HS-27A (cell line): ENCODE measurements around the gene THOC1.

ENCODE experiments used
- DNase-seq: peaks from one replicate; pipeline ENCODE4 v3.0.0-alpha.2; 2012; ENCODE audit warnings: low read depth, missing footprints

Gene THOC1

GRCh38 chr18:213505-213904, 54.3 kb downstream of the THOC1 start:
- no peak for DNase-seq

DNA sequence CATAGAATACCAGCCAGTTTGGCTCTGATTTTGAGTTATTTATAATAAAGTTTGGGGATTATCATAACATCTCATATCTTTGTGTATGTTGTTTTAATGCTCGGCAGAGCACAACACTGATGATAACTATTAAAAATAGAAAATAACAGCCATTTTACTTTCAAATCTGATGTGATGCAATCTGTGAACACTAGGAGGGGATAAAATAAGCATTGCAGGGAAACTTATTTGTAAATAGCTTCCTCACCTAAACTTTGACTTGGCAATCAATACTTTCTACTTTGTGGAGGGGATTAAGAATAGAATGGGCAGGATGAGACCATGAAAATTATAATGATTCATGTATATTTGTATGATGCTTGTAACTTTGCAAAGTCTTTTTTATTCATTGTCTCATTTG, 55.1 kb downstream of the THOC1 start:
- no peak for DNase-seq

- no peak for DNase-seq
These were observed 56.3 kb downstream of the THOC1 start for GRCh38 chr18:211582-211981.

DNA sequence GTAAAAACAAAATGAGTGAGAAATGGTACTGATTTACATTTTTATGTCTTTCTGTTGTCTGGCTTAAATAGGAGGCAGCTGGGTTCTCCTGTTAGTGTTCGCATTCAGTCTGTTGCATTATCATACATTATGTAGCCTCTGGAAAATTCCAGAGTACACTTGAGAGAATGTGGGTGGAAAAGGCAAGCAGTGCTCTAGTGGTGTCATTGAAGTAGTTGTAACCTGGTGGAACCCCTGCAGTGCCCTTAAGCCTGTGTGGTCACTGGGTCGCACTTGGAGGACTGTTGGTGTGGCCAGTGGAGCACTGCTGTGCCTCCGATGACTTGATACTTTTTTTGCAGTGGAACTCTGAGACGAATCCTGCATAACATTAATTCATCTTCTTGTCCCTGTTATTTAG, 57.1 kb downstream of the THOC1 start:
- no peak for DNase-seq

DNA sequence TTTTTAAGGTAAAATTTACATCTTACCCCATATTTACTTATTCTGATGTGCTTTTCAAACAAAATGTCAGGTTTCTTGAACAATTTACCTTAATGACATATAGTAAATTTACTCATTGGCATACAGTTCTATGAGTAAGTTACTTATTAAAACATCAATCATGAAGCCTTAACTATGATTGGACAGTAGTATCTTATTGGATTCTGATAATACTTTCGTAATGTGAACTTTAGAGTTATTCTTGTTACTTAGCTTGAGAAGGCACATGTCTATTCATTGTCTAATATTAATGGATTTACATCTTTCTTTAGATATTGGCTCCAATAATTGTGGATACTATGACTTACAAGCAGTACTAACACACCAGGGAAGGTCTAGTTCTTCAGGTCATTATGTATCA, 57.8 kb downstream of the THOC1 start:
- DNase-seq, result no peak

- DNase-seq, result no peak
These were observed 68.1 kb downstream of the THOC1 start for GRCh38 chr18:199768-200167.

DNA sequence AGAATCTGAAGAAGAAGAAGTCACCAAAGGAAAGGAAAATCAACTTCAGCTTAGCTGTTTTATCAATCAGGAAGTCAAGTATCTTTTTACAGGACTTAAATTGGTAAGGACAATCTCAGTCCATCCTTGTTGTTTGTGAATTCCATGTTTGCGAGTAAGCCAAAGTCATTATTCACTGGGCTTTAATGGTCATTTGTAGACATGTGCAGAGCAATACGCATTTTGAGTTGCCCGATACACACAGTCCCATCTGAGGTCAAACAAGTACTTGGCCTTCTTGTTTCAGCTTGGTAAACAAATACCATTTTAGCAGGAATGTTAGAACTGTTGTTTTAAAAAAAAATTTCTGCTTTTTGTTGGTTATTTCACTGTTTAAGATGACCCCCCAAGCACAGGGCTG, 68.6 kb downstream of the THOC1 start:
- DNase-seq, result no peak

DNA sequence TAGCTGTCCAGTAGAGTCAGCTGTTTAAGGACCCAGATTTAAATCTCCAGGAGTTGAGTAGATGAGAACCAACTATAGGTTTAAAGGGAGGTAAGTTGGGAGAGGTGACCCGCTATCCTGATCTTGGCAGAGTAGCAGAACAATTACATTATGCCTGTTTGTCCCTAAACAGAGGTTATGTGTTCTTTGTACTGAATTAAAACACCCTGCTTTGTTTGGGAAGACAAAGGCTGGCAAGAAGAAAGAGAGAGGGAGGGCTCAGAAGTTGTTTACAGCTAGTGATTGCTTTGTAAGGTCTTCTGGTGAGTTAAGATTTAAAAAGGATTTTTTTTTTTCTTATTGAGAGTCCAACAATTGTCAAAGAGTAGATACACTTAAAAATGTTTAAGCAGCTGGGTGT, 72.2 kb downstream of the THOC1 start:
- DNase-seq, result no peak

DNA sequence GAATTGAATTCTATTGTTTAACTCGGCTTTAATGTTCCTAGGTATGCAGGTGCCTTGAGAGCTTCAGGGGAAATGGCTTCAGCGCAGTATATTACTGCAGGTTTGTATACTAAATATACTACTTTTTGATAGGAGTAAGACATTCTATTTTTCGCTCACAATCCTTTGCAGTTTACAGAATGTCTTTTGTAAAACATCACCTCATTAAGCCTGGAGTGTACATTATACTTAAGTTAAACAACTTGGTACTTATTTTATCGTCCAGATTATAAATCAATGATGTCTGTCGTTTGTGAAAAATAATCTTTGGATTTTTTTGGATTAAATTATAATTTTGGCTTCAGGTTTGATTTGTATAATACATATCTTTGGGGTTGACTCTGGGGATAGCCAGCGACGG, 75.0 kb downstream of the THOC1 start:
- DNase-seq, result no peak

DNA sequence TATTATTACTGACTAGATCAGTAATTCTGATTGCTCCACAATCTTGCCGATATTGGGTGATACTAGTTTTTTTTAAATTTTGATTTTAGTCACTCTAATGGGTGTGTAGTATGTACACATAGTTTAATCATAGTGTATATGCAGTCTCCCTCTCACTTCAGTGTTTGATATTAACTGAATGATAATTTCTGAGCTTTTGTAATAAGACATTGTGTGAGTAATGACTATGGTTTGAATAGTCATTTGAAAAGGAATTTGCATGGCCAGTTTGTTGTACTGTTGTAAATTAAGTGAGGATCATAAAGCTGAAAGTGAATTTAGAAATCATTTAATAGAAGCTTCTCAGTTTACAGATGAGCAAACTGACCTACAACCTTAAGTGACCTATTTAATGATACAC, 76.1 kb downstream of the THOC1 start:
- no peak for DNase-seq

- DNase-seq, result no peak
These were observed 78.6 kb downstream of the THOC1 start for GRCh38 chr18:189254-189653.

GRCh38 chr18:183769-184168, 84.1 kb downstream of the THOC1 start:
- no peak for DNase-seq

- no peak for DNase-seq
These were observed 86.1 kb downstream of the THOC1 start for GRCh38 chr18:181711-182110.

DNA sequence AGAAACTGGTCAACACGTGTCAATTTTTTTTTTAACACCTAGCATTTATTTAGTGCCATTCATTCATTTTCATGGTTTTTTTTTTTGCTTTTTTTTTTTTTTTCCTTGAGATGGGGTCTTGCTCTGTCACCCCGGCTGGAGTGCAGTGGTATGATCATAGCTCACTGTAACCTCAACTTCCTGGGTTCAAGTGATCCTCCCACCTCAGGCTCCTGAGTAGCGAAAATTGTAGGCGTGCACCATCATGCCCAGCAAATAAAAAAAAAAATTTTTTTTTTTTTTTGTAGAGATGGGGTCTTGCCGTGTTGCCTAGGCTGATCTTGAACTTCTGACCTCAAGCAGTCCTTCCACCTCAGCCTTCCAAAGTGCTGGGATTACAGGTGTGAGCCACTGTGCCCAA, 88.3 kb downstream of the THOC1 start:
- DNase-seq, result no peak

- no peak for DNase-seq
These were observed 95.5 kb downstream of the THOC1 start for GRCh38 chr18:172361-172760.
